GM19463 (cell line): Measurements from ENCODE around the gene NBEAL1.
A peak's percentile ranks its signal among the peaks of the same experiment; 100 is the strongest.
"Not testable (repeated sequence)": the region's sequence is repeated elsewhere in the genome, so short reads cannot be mapped to it uniquely, and the experiment has no call there.

Source experiments
- ATAC-seq: cut with Tn5 transposase; IDR thresholded peaks from one replicate; pipeline ENCODE4 v1.9.1; 2021; ENCODE audit warnings: mild to moderate bottlenecking, moderate library complexity; ENCODE audit not compliant: unreplicated experiment

Gene NBEAL1

GRCh38 chr2:203201426-203201825, 186.8 kb downstream of the NBEAL1 start:
- no peak for ATAC-seq

GRCh38 chr2:203209538-203209937, 194.9 kb downstream of the NBEAL1 start:
- no peak for ATAC-seq

GRCh38 chr2:203225423-203226039, 210.9 kb downstream of the NBEAL1 start:
- peak; percentile 57 for ATAC-seq

DNA sequence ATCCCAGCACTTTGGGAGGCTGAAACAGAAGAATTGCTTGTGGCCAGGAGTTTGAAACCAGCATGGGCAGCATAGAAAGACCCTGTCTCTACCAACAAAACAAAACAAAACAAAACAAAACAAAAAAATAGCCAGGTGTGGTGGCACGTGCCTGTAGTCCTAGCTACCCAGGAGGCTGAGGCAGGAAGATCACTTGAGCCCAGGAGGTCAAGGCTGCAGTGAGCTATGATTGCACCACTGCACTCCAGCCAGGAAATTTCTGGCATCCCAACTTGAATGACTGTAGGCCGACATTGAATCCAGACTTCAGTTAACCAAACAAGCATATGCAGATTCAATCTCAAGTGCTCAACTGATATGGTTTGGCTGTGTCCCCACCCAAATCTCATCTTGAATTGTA, 215.0 kb downstream of the NBEAL1 start:
- not testable (repeated sequence) for ATAC-seq

- ATAC-seq = no peak
Measured at GRCh38 chr2:203237346-203238238, 222.9 kb downstream of the NBEAL1 start.

DNA sequence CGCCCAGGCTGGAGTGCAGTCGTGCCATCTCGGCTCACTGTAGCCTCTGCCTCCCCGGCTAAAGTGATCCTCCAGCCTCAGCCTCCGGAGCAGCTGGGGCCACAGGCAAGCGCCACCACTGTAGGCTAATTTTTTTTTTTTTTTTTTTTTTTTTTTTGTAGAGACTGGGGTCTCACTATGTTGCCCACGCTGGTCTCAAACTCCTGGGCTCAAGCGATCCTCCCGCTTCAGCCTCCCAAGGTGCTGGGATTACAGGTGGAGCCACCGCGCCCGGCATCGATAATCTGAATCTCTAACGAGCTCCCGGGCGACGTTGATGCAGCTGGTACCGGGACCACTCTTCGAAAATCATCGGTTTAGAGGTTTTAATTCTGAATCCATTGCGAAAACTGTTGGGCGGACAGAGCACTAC, 223.6 kb downstream of the NBEAL1 start:
- ATAC-seq = no peak

GRCh38 chr2:203238704-203239526, 224.2 kb downstream of the NBEAL1 start, which contains the start of gene CYP20A1:
Gene CYP20A1 (plus strand): TSS chr2:203239018. CDS start chr2:203239063, 45 bp downstream.
- ATAC-seq = peak; percentile 87

GRCh38 chr2:203240491-203240890, 225.8 kb downstream of the NBEAL1 start:
- ATAC-seq = no peak

- ATAC-seq = no peak
Measured at GRCh38 chr2:203242518-203242917, 227.8 kb downstream of the NBEAL1 start.

DNA sequence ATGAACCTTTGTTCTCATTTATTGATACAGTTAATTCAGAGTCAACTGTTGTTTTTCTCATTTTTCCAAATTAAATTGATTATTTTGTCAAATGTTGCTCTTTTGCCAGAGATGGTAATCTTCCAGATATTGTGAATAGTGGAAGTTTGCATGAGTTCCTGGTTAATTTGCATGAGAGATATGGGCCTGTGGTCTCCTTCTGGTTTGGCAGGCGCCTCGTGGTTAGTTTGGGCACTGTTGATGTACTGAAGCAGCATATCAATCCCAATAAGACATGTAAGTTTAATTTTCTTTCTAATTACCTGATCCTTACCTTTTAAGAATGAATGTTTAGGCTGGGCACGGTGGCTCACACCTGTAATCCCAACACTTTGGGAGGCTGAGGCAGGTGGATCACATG, 232.0 kb downstream of the NBEAL1 start:
- ATAC-seq = no peak

DNA sequence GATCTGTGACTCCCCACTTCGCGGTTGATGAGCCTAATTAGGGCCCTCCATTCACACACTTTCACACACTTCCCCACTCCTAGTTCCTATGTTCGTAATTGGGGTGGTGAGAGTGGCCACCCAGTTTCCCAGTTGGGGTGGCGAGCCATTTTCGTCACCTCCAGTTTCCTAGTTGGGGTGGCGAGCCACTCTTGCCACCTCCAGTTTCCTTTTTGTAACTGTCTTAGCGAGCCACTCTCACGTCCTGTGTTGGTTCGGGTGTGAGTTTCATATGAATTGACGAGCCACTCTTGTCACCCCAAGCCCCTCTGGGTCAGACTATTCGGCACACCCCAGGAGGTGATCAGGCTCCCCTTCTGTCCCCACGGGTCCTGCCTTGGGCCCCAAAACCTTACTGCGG, 238.1 kb downstream of the NBEAL1 start:
- no peak for ATAC-seq

DNA sequence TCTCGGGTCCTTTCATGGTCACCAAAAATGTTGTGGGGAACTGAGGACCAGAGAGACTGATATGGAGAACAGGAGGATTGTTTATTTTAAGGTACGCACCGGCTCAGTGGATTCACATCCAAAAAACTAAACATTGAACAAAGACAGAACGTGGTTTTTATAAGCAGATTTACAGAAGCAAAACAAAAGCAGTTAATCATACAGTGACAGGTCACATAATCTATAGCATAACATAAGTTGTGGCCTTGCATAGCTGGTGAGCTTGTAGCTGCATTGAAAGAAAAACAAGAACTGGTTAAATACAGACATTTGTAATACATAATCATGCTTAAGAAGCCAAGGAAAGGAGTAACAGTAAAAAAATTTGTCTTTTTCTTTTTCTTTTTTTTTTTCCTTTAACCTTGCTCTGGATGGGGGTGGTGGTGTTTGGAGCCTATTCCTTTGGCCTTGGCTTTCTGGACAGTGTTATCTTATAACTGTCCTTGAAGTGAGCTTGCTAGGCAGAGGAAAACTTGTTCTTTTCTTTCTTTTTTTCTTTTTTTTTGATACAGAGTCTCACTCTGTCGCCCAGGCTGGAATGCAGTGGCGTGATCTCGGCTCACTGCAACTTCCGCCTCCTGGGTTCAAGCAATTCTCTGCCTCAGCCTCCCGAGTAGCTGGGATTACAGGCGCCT, 238.9 kb downstream of the NBEAL1 start:
- ATAC-seq = not testable (repeated sequence)

DNA sequence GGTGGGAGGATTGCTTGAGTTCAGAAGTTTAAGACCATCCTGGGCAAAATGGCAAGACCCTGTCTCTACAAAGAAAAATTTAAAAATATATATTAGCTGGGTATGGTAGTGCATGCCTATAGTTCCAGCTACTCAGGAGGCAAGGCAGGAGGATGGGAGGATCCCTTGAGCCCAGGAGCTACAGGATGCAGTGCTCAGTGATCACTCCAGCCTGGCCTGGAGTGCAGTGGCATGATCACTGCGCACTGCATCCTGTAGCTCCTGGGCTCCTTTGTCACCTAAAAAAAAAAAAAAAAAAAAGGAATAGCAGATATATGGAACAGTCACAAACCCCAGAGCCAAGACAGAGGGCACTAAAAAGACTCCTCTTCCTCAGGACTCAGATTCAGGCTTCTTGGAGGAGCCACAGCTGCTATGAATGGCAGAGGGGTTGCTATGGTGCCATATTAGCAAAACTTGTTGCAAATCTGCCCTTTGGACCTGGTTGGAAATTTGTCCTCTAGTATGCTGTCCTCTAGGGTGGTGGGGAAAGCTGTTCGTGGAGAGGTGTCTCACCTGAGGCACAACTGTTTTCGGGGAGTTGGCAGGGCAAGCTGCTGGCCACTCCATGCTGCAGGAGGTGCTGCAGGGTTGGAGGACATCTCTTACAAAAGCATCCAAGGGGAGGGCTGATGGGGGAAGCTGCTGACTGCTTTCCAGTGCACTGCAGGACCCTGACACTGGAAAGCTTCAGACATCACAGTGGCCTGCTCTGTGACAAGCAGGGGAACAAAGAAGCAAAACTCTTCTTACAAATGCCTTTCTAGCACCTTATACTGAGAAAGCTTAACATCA, 246.9 kb downstream of the NBEAL1 start:
- ATAC-seq = no peak
